C4-2B (cell line): ENCODE measurements around the gene RWDD1.

ENCODE experiments used
- ZFX ChIP-seq: fragments of 450-650 bp; IDR thresholded peaks from 2 replicates; pipeline ENCODE4 v1.6.1; 2017
- TF ChIP-seq, protein P1 (sequence below): fragments of 450-650 bp; conservative IDR thresholded peaks from 2 replicates; pipeline ENCODE4 v1.5.1; 2017; ENCODE audit warnings: mild to moderate bottlenecking

DNA sequence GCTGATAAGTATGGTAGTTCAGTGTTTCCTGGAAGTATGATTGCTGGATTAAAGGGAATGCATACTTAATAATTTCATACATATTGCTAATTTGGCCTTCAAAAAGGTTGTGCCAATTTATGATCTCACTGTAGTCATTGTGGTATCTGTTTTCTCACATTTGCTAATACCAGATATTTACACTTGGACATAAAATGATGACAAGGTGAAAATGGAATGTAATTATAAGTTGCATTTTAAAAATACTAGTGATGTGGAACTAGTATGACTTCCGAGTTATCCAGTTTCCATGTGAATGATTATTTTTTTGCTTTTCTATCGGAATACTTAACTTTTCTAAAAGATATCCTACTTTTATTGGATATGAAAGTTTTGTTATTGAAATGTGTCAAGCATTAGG is 15.4 kb downstream of the RWDD1 start:
- TF ChIP-seq, protein P1, sequence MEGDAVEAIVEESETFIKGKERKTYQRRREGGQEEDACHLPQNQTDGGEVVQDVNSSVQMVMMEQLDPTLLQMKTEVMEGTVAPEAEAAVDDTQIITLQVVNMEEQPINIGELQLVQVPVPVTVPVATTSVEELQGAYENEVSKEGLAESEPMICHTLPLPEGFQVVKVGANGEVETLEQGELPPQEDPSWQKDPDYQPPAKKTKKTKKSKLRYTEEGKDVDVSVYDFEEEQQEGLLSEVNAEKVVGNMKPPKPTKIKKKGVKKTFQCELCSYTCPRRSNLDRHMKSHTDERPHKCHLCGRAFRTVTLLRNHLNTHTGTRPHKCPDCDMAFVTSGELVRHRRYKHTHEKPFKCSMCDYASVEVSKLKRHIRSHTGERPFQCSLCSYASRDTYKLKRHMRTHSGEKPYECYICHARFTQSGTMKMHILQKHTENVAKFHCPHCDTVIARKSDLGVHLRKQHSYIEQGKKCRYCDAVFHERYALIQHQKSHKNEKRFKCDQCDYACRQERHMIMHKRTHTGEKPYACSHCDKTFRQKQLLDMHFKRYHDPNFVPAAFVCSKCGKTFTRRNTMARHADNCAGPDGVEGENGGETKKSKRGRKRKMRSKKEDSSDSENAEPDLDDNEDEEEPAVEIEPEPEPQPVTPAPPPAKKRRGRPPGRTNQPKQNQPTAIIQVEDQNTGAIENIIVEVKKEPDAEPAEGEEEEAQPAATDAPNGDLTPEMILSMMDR: no peak
- no peak for TF ChIP-seq ZFX
